ENCODE data around the gene CLDN1.

DNA sequence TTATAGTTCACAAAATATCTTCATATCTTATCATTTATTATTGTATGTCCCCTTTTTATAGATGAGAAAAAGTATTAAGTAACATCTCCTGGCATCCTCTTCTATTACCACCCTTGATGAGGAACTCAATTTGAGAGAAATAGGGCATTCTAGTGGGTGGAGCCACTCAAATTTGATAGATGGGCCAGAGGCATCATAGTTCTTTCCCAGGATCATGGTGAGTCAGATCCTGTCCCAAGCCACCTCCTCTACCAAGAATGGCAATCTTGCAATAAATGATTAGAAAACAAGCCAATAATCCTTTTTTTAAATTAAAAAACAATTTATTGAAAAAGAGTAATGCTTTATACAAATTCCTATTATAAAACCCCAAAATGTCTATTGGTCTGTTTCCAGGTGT, 16.8 kb downstream of the CLDN1 start:
- TF ChIP-seq CTCF (IDR thresholded peaks at IDR 0.05) (no peak), ZFX (IDR thresholded peaks at IDR 0.05; ENCODE audit: borderline replicate concordance) (no peak)
